ENCODE results near the gene USH2A. TPM values are rescaled to one million over a fixed set of nuclear protein-coding genes. Genes with fewer than 3 reads are reported as not detected.
"Not testable (repeated sequence)": the region's sequence is repeated elsewhere in the genome, so short reads cannot be mapped to it uniquely, and the experiment has no call there.

USH2A gene
- total RNA-seq, 1 donor from 2014 or later: not detected

GRCh38 chr1:216346526-216346925, 76.7 kb downstream of the USH2A start:
- H3K27me3 Mint-ChIP-seq (ENCODE audit: unreplicated experiment): no peaks in the 10 kb centered on the region
- DNase-seq (ENCODE audit: extremely low spot score, unreplicated experiment): no peak
- H3K36me3 Mint-ChIP-seq (ENCODE audit: unreplicated experiment): no peaks in the 10 kb centered on the region
- no peaks in the 10 kb centered on the region for H3K9me3 Mint-ChIP-seq (ENCODE audit: unreplicated experiment)
- no peak overlapping the region for H3K4me3 Mint-ChIP-seq (ENCODE audit: unreplicated experiment)
- no peak overlapping the region for H3K27ac Mint-ChIP-seq (ENCODE audit: unreplicated experiment)
- H3K4me1 Mint-ChIP-seq (ENCODE audit: unreplicated experiment): no peaks in the 10 kb centered on the region
- TF ChIP-seq CTCF (IDR thresholded peaks at IDR 0.05): no peak

- not testable (repeated sequence) for H3K9me3 Mint-ChIP-seq (ENCODE audit: unreplicated experiment); DNase-seq (ENCODE audit: extremely low spot score, unreplicated experiment); H3K4me3 Mint-ChIP-seq (ENCODE audit: unreplicated experiment); H3K4me1 Mint-ChIP-seq (ENCODE audit: unreplicated experiment); H3K27ac Mint-ChIP-seq (ENCODE audit: unreplicated experiment); H3K36me3 Mint-ChIP-seq (ENCODE audit: unreplicated experiment)
- H3K27me3 Mint-ChIP-seq (ENCODE audit: unreplicated experiment): peaks cover 20% of the 10 kb centered on the region
Measured at GRCh38 chr1:216340542-216340941, 82.7 kb downstream of the USH2A start.

GRCh38 chr1:216332462-216332861, 90.8 kb downstream of the USH2A start:
- peaks cover 18% of the 10 kb centered on the region for H3K27me3 Mint-ChIP-seq (ENCODE audit: unreplicated experiment)
- H3K36me3 Mint-ChIP-seq (ENCODE audit: unreplicated experiment): no peaks in the 10 kb centered on the region
- no peak for DNase-seq (ENCODE audit: extremely low spot score, unreplicated experiment)
- no peak for TF ChIP-seq CTCF (IDR thresholded peaks at IDR 0.05)
- peaks cover 3% of the 10 kb centered on the region for H3K4me1 Mint-ChIP-seq (ENCODE audit: unreplicated experiment)
- H3K27ac Mint-ChIP-seq (ENCODE audit: unreplicated experiment): no peak overlapping the region
- no peak overlapping the region for H3K4me3 Mint-ChIP-seq (ENCODE audit: unreplicated experiment)
- H3K9me3 Mint-ChIP-seq (ENCODE audit: unreplicated experiment): no peaks in the 10 kb centered on the region

- no peak overlapping the region for H3K4me3 Mint-ChIP-seq (ENCODE audit: unreplicated experiment)
- H3K9me3 Mint-ChIP-seq (ENCODE audit: unreplicated experiment): no peaks in the 10 kb centered on the region
- H3K4me1 Mint-ChIP-seq (ENCODE audit: unreplicated experiment): peaks cover 3% of the 10 kb centered on the region
- no peak overlapping the region for H3K27ac Mint-ChIP-seq (ENCODE audit: unreplicated experiment)
- no peak for TF ChIP-seq CTCF (IDR thresholded peaks at IDR 0.05)
- H3K36me3 Mint-ChIP-seq (ENCODE audit: unreplicated experiment): no peaks in the 10 kb centered on the region
- peaks cover 18% of the 10 kb centered on the region for H3K27me3 Mint-ChIP-seq (ENCODE audit: unreplicated experiment)
- DNase-seq (ENCODE audit: extremely low spot score, unreplicated experiment): no peak
Measured at GRCh38 chr1:216332003-216332402, 91.2 kb downstream of the USH2A start.

GRCh38 chr1:216331211-216331610, 92.0 kb downstream of the USH2A start:
- no peak for DNase-seq (ENCODE audit: extremely low spot score, unreplicated experiment)
- H3K27me3 Mint-ChIP-seq (ENCODE audit: unreplicated experiment): peaks cover 18% of the 10 kb centered on the region
- peaks cover 3% of the 10 kb centered on the region for H3K4me1 Mint-ChIP-seq (ENCODE audit: unreplicated experiment)
- no peaks in the 10 kb centered on the region for H3K36me3 Mint-ChIP-seq (ENCODE audit: unreplicated experiment)
- H3K9me3 Mint-ChIP-seq (ENCODE audit: unreplicated experiment): no peaks in the 10 kb centered on the region
- no peak for TF ChIP-seq CTCF (IDR thresholded peaks at IDR 0.05)
- H3K27ac Mint-ChIP-seq (ENCODE audit: unreplicated experiment): no peak overlapping the region
- no peak overlapping the region for H3K4me3 Mint-ChIP-seq (ENCODE audit: unreplicated experiment)

GRCh38 chr1:216330262-216330661, 93.0 kb downstream of the USH2A start:
- DNase-seq (ENCODE audit: extremely low spot score, unreplicated experiment): no peak
- peaks cover 10% of the 10 kb centered on the region for H3K27me3 Mint-ChIP-seq (ENCODE audit: unreplicated experiment)
- H3K4me3 Mint-ChIP-seq (ENCODE audit: unreplicated experiment): no peak overlapping the region
- H3K27ac Mint-ChIP-seq (ENCODE audit: unreplicated experiment): no peak overlapping the region
- no peaks in the 10 kb centered on the region for H3K9me3 Mint-ChIP-seq (ENCODE audit: unreplicated experiment)
- H3K36me3 Mint-ChIP-seq (ENCODE audit: unreplicated experiment): no peaks in the 10 kb centered on the region
- no peak for TF ChIP-seq CTCF (IDR thresholded peaks at IDR 0.05)
- H3K4me1 Mint-ChIP-seq (ENCODE audit: unreplicated experiment): peaks cover 3% of the 10 kb centered on the region
